Measurements from ENCODE around the gene PREB.

DNA sequence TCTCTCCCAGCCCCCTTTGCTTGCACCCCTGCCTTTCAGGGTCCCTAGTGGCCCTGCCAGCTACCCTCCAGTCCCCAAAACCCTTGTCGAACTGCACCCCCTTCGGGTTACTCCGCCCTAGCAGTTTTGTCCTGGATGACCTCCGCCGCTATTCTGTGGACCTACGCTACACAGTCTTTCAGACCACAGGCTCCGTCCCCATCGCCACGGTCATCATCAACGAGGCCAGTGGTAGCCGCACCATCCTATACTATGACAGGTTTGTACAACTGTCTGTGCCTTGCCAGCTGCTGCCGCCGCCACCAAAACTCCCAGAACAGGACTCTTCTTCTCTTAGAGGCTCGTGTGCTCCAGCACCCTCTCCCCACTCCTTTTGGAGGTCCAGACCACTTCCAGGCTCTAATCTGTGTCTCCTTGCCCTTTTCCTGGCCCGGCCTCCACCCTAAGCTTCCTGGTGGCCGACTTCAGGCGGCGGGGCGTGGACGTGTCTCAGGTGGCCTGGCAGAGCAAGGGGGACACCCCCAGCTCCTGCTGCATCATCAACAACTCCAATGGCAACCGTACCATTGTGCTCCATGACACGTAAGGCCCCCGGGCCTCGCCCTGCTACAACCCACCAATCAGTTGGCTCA lies 40.0 kb downstream of the PREB start:
- TF ChIP-seq, protein P1, sequence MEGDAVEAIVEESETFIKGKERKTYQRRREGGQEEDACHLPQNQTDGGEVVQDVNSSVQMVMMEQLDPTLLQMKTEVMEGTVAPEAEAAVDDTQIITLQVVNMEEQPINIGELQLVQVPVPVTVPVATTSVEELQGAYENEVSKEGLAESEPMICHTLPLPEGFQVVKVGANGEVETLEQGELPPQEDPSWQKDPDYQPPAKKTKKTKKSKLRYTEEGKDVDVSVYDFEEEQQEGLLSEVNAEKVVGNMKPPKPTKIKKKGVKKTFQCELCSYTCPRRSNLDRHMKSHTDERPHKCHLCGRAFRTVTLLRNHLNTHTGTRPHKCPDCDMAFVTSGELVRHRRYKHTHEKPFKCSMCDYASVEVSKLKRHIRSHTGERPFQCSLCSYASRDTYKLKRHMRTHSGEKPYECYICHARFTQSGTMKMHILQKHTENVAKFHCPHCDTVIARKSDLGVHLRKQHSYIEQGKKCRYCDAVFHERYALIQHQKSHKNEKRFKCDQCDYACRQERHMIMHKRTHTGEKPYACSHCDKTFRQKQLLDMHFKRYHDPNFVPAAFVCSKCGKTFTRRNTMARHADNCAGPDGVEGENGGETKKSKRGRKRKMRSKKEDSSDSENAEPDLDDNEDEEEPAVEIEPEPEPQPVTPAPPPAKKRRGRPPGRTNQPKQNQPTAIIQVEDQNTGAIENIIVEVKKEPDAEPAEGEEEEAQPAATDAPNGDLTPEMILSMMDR (IDR thresholded peaks at IDR 0.05): no peak
- no peak for TF ChIP-seq POLR2A (IDR thresholded peaks at IDR 0.05; ENCODE audit: low read depth)

Measured in esophagus muscularis mucosa (tissue), 3 donors.